GM12874 (cell line): ENCODE data around the gene GOLGB1.

Experiments used
- TF ChIP-seq, protein P1 (sequence below): IDR thresholded peaks from 2 replicates; pipeline ENCODE4 v1.5.1; 2011; ENCODE audit warnings: low read depth, mild to moderate bottlenecking, control low read depth, low read length, moderate library complexity; ENCODE audit not compliant: insufficient read depth

Gene GOLGB1

GRCh38 chr3:121665488-121665887 is 84.1 kb downstream of the GOLGB1 start:
- TF ChIP-seq, protein P1, sequence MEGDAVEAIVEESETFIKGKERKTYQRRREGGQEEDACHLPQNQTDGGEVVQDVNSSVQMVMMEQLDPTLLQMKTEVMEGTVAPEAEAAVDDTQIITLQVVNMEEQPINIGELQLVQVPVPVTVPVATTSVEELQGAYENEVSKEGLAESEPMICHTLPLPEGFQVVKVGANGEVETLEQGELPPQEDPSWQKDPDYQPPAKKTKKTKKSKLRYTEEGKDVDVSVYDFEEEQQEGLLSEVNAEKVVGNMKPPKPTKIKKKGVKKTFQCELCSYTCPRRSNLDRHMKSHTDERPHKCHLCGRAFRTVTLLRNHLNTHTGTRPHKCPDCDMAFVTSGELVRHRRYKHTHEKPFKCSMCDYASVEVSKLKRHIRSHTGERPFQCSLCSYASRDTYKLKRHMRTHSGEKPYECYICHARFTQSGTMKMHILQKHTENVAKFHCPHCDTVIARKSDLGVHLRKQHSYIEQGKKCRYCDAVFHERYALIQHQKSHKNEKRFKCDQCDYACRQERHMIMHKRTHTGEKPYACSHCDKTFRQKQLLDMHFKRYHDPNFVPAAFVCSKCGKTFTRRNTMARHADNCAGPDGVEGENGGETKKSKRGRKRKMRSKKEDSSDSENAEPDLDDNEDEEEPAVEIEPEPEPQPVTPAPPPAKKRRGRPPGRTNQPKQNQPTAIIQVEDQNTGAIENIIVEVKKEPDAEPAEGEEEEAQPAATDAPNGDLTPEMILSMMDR, result no peak

DNA sequence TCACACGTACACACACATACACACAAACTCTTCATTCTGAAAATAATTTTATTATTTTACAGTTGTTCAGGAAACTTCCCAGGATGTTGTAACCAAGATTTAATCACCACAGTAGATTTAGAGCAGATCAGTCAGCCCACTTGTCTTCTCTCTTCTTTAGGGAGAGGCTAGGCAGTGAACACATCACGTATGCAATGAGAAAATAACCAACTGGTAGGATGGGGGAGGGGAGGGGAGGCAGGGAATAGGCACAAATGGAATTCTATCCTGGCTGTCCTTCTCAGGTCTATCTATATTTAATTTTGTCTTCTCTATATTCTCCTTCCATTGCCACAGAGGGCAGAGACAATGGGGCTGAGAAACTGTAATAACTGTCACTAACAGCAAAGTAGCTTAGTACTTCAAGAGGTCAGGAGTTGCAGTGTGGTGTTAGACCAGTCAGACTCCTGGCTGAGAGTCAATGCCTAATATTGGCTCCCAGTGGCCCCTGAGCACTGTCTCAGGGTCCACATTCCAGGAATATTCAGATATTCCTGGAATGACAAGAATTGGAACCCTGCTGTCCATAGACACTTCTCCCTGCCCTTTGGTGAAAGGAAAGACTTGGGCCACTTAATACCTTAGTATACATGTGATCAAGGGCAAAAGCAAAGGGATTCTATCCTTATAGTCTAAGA is 86.2 kb downstream of the GOLGB1 start:
- TF ChIP-seq, protein P1, result no peak

DNA sequence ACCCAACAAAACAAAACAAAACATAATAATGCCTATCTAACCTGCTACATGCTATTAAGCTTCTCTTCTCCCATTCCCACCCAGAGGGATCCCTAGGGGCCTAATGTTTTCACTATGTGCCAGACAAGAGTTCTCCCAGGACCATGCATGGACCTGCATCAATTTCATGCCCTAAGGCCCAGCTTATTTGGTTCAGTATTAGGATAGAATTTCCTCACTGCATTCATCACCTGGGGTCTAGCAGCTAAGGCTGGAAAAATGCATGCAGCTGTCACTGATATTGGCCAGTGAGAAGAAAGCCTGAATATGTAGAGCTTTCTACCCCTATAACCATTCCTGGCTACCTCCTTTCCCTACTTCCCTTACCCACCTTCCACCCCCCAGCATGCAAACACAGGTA is 86.8 kb downstream of the GOLGB1 start:
- TF ChIP-seq, protein P1, result no peak

DNA sequence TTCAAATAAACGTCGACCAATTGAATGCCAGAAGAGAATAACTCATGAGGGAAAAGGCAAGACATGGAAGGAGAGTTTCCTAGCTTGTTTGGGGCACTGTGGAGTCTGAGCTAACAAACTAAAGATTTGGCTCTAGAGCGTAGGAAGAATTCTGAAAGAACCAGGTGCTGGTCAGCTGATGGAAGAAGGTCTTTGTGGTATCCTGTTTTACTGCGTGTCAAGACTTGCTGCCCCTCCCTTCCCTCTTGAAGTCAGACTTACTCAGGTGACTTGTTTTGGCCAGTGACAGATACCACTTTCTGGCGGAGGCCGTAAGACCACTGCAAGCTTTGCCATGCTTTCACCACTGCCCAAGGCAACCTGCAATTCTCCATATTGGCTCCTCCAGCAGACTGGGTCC is 88.2 kb downstream of the GOLGB1 start:
- TF ChIP-seq, protein P1, result no peak

DNA sequence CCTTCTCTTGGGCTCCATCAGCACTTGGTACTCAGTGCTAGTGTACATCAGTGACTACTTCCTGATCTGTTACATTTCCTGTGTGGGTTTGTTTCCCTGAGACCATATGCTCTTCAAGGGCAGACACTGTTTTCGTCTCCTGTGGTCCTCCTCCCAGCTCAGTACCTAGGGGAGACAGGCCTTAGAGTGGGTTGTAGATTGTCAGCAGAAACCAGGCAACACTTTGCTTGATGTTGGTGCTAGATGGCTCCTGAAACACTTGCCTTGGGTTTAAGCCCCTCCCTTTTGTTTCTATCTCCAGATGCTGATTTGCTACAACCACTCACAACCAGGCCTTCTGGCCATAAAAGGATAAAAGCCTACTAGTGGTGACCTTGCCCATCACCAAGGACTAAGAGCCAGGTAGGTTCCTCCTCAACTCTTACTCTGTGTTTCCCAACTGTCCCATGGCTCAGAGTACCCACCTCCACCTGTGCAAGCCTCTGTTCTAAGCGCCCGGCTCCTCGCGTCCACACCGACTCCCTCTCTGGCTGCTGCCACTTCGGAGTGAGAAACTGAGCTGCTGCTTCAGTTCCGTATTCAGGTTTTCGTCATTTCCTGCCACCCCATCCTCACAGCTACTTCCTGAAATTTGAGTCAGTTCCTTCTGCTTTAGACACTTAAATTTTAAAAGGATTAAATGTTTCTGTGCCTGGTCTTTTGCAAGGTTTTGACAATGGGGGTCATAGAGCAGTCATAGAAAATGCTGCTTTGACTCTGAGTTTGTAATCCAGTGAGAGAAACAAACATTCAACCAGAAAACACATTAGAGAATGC is 89.0 kb downstream of the GOLGB1 start, which contains the start of gene HCLS1:
TSS of gene HCLS1 (minus strand) at position 548 of the 816 bp plus-strand sequence. CDS start 2,556 bp downstream, outside the sequence.
- TF ChIP-seq, protein P1, result no peak

DNA sequence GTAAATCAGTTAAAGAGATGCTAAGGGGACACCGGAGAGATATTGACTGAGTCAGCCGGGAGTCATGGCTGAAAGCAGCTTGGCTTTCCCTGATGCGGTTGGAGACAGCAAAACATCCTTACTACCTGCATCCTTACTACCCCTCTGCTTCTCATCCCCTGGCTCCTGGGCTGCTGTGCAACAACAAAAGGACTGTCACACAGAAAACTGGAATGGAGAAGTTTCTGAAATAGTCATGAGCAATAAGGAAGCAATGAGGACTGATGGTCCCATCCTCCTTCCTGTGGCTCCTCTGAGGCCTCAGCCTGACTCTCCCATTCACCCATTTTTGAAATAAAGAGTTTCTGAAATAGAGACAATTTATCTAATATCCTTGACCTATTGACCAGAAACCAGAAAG is 90.0 kb downstream of the GOLGB1 start:
- TF ChIP-seq, protein P1, result no peak

- TF ChIP-seq, protein P1, result no peak
Measured at GRCh38 chr3:121658716-121659435, 90.7 kb downstream of the GOLGB1 start.
